H9 (cell line): ENCODE measurements around the gene RNF167. TPM values are rescaled to one million over a fixed set of nuclear protein-coding genes. Genes with fewer than 3 reads are reported as not detected.

Experiments
- DNase-seq: peaks from one replicate; pipeline ENCODE4 v3.0.0-alpha.2; 2017
- H2AFZ ChIP-seq: one replicate; pipeline ENCODE4 v1.6.1; 2013; ENCODE audit warnings: mild to moderate bottlenecking, low read length, control low read depth, moderate library complexity
- H2AK5ac ChIP-seq: 2 replicates; pipeline ENCODE4 v1.6.1; 2013; ENCODE audit warnings: low read length, control low read depth, mixed read lengths; ENCODE audit not compliant: insufficient read length
- H2BK120ac ChIP-seq: one replicate; pipeline ENCODE4 v1.6.1; 2013; ENCODE audit warnings: low read depth, mild to moderate bottlenecking, low read length, control low read depth, inconsistent platforms; ENCODE audit not compliant: poor library complexity, severe bottlenecking
- H2BK12ac ChIP-seq: 2 replicates; pipeline ENCODE4 v1.6.1; 2013; ENCODE audit warnings: low read length, control low read depth, mixed read lengths, low read depth; ENCODE audit not compliant: insufficient read length
- H2BK15ac ChIP-seq: 2 replicates; pipeline ENCODE4 v1.6.1; 2013; ENCODE audit warnings: low read depth, low read length, control low read depth
- H2BK20ac ChIP-seq: one replicate; pipeline ENCODE4 v1.6.1; 2013; ENCODE audit warnings: low read depth, mild to moderate bottlenecking, low read length, control low read depth, inconsistent platforms; ENCODE audit not compliant: poor library complexity, severe bottlenecking
- H2BK5ac ChIP-seq: 2 replicates; pipeline ENCODE4 v1.6.1; 2013; ENCODE audit warnings: low read length, control low read depth, mixed read lengths; ENCODE audit not compliant: insufficient read length
- H3K14ac ChIP-seq: 2 replicates; pipeline ENCODE4 v1.6.1; 2013; ENCODE audit warnings: low read length, control low read depth; ENCODE audit not compliant: insufficient read depth
- H3K18ac ChIP-seq: 2 replicates; pipeline ENCODE4 v1.6.1; 2013; ENCODE audit warnings: low read depth, mild to moderate bottlenecking, mixed read lengths, low read length, control low read depth; ENCODE audit not compliant: insufficient read length
- H3K23ac ChIP-seq: 2 replicates; pipeline ENCODE4 v1.6.1; 2013; ENCODE audit warnings: low read length, control low read depth, mixed read lengths, low read depth; ENCODE audit not compliant: insufficient read length
- H3K23me2 ChIP-seq: 2 replicates; pipeline ENCODE4 v1.6.1; 2013; ENCODE audit warnings: low read depth, mild to moderate bottlenecking, mixed read lengths, low read length, control low read depth; ENCODE audit not compliant: insufficient read length, poor library complexity, severe bottlenecking
- H3K27ac ChIP-seq: 2 replicates; pipeline ENCODE4 v1.5.1; 2013; ENCODE audit warnings: low read length, control low read depth, mixed read lengths, low read depth; ENCODE audit not compliant: insufficient read length
- H3K27me3 ChIP-seq: 2 replicates; pipeline ENCODE4 v1.6.1; 2013; ENCODE audit warnings: low read length, control low read depth, inconsistent platforms; ENCODE audit not compliant: insufficient read depth
- H3K4ac ChIP-seq: 2 replicates; pipeline ENCODE4 v1.6.1; 2013; ENCODE audit warnings: low read depth, mild to moderate bottlenecking, control low read depth, inconsistent platforms, low read length, moderate library complexity
- H3K4me1 ChIP-seq: 2 replicates; pipeline ENCODE4 v1.6.1; 2013; ENCODE audit warnings: low read length, control low read depth, inconsistent platforms; ENCODE audit not compliant: insufficient read depth
- H3K4me2 ChIP-seq: 2 replicates; pipeline ENCODE4 v1.6.1; 2013; ENCODE audit warnings: low read length, control low read depth, mixed read lengths; ENCODE audit not compliant: insufficient read length, insufficient read depth
- H3K56ac ChIP-seq: 2 replicates; pipeline ENCODE4 v1.6.1; 2013; ENCODE audit warnings: low read depth, mild to moderate bottlenecking, mixed read lengths, low read length, control low read depth; ENCODE audit not compliant: insufficient read length
- H3K79me1 ChIP-seq: 2 replicates; pipeline ENCODE4 v1.6.1; 2013; ENCODE audit warnings: low read depth, mild to moderate bottlenecking, moderate library complexity, low read length, control low read depth, inconsistent platforms; ENCODE audit not compliant: insufficient read depth, poor library complexity, severe bottlenecking
- H3K79me2 ChIP-seq: 2 replicates; pipeline ENCODE4 v1.6.1; 2013; ENCODE audit warnings: low read length, control low read depth, inconsistent platforms; ENCODE audit not compliant: insufficient read depth
- H3K9ac ChIP-seq: 2 replicates; pipeline ENCODE4 v1.6.1; 2013; ENCODE audit warnings: low read length, control low read depth, mixed read lengths; ENCODE audit not compliant: insufficient read length; ENCODE audit errors: extremely low read depth
- H3K9me3 ChIP-seq: one replicate; pipeline ENCODE4 v1.6.1; 2013; ENCODE audit warnings: low read depth, low read length, inconsistent platforms; ENCODE audit not compliant: control insufficient read depth
- H3T11ph ChIP-seq: one replicate; pipeline ENCODE4 v1.6.1; 2013; ENCODE audit warnings: mild to moderate bottlenecking, low read length, control low read depth, inconsistent platforms
- H4K20me1 ChIP-seq: one replicate; pipeline ENCODE4 v1.6.1; 2013; ENCODE audit not compliant: control insufficient read depth, insufficient read length, insufficient read depth
- H4K5ac ChIP-seq: 2 replicates; pipeline ENCODE4 v1.6.1; 2013; ENCODE audit warnings: low read depth, mild to moderate bottlenecking, mixed read lengths, low read length, control low read depth; ENCODE audit not compliant: insufficient read length
- H4K8ac ChIP-seq: replicated peaks from 2 replicates; pipeline ENCODE4 v1.6.1; 2013; ENCODE audit warnings: low read length, control low read depth, mixed read lengths, low read depth; ENCODE audit not compliant: insufficient read length
- H4K91ac ChIP-seq: 2 replicates; pipeline ENCODE4 v1.6.1; 2013; ENCODE audit warnings: low read depth, mild to moderate bottlenecking, moderate library complexity, mixed read lengths, low read length, control low read depth; ENCODE audit not compliant: insufficient read length
- H3K27ac Mint-ChIP-seq, 3 experiments: 2 replicates in 2 of 3; 3 replicates in 1 of 3; pipeline ENCODE4 v1.8.0; 2020 to 2021; ENCODE audit warnings: mixed read lengths in 3 of 3, mild to moderate bottlenecking in 1 of 3, moderate library complexity in 1 of 3
- H3K27me3 Mint-ChIP-seq: 2 replicates; pipeline ENCODE4 v1.8.0; 2021; ENCODE audit warnings: low read depth, mild to moderate bottlenecking, moderate library complexity, mixed read lengths
- H3K36me3 Mint-ChIP-seq, 3 experiments: 2 replicates in 2 of 3; 3 replicates in 1 of 3; pipeline ENCODE4 v1.8.0; 2020 to 2021; ENCODE audit warnings: low read depth in 3 of 3, mixed read lengths in 3 of 3; ENCODE audit not compliant: insufficient read depth in 1 of 3
- H3K4me1 Mint-ChIP-seq, 2 experiments: 2 replicates each; pipeline ENCODE4 v1.8.0; 2020; ENCODE audit warnings: mixed read lengths in 2 of 2
- H3K4me3 Mint-ChIP-seq, 2 experiments: 2 replicates in 1 of 2; 3 replicates in 1 of 2; pipeline ENCODE4 v1.8.0; 2020 to 2021; ENCODE audit warnings: mild to moderate bottlenecking in 2 of 2, mixed read lengths in 2 of 2, moderate library complexity in 1 of 2
- H3K9me3 Mint-ChIP-seq, 2 experiments: 2 replicates in 1 of 2; 3 replicates in 1 of 2; pipeline ENCODE4 v1.8.0; 2020; ENCODE audit warnings: mild to moderate bottlenecking in 2 of 2, mixed read lengths in 2 of 2, moderate library complexity in 1 of 2
- CTCF ChIP-seq: fragments of 200-600 bp; sonication (generic); conservative IDR thresholded peaks from 3 replicates; pipeline ENCODE4 v1.8.0; 2021; ENCODE audit warnings: antibody characterized with exemption, mild to moderate bottlenecking
- WGBS: extraction: QIAGEN DNeasy Blood & Tissue Kit; methylation state at CpG from one replicate; pipeline ENCODE4 v1.1.7; 2013; ENCODE audit warnings: missing lambda C conversion rate, low lambda C conversion rate, mixed read lengths; ENCODE audit not compliant: insufficient read length; ENCODE audit errors: extremely low coverage; 5-methylcytosine and 5-hydroxymethylcytosine counted together
- total RNA-seq: library from RNA; stranded (reverse); gene quantifications from 2 replicates; pipeline ENCODE4 v1.2.1, GENCODE V29; 2021

RNF167 gene
- total RNA-seq, 1 experiment from 2014 or later, result 134 TPM

- Histone ChIP-seq H2AK5ac (no peak overlapping the region), H2BK20ac (no peak overlapping the region), H2BK120ac (no peak overlapping the region), H2BK15ac (no peak overlapping the region), H3K4me2 (no peak overlapping the region), H3K23ac (no peak overlapping the region), H3K18ac (no peak overlapping the region), H4K91ac (no peak overlapping the region), H2BK5ac (no peak overlapping the region), H2AFZ (no peak overlapping the region), H3K4ac (no peak overlapping the region), H3K23me2 (peaks cover 8% of the 10 kb centered on the region), H3K27me3 (no peaks in the 10 kb centered on the region), H4K8ac (no peak overlapping the region), H3K9ac (no peak overlapping the region), H3K27ac (no peak overlapping the region), H3K9me3 (no peaks in the 10 kb centered on the region), H4K20me1 (no peaks in the 10 kb centered on the region), H3K79me2 (no peaks in the 10 kb centered on the region), H3K56ac (no peak overlapping the region), H2BK12ac (no peak overlapping the region), H3T11ph (no peak overlapping the region), H3K4me1 (no peaks in the 10 kb centered on the region), H4K5ac (no peak overlapping the region), H3K79me1 (no peaks in the 10 kb centered on the region), H3K14ac (no peak overlapping the region)
- TF ChIP-seq CTCF, result no peak
- H3K36me3 Mint-ChIP-seq, result peaks cover 8 to 51% (median 46%) of the 10 kb centered on the region in 3 experiments; a peak in 6 of 7 replicates
- no peak overlapping the region; a peak in 1 of 7 replicates for H3K27ac Mint-ChIP-seq
- H3K4me3 Mint-ChIP-seq, result no peak overlapping the region; a peak in 1 of 5 replicates
- DNase-seq, result no peak
- peaks cover 4 to 16% of the 10 kb centered on the region in 2 experiments for H3K4me1 Mint-ChIP-seq
- WGBS, result no CpG with 5 or more reads among the region's 13 CpGs
- no peaks in the 10 kb centered on the region for H3K9me3 Mint-ChIP-seq
- H3K27me3 Mint-ChIP-seq, result no peaks in the 10 kb centered on the region
These were observed 44.9 kb upstream of the RNF167 start for GRCh38 chr17:4895121-4895520.
